H54 (cell line): Measurements from ENCODE around the gene DEPDC1B.
"Not testable (repeated sequence)": the region's sequence is repeated elsewhere in the genome, so short reads cannot be mapped to it uniquely, and the experiment has no call there.

Source experiments
- DNase-seq: peaks from one replicate; pipeline ENCODE4 v3.0.0; 2011; ENCODE audit warnings: low spot score, mixed read lengths; ENCODE audit not compliant: insufficient read length
- FAIRE-seq: peaks from 3 replicates; lab custom pipeline; 2011; peaks lifted over from hg19 to GRCh38; lab: Jason Lieb, UNC
- POLR2A ChIP-seq: IDR thresholded peaks from 2 replicates; pipeline ENCODE4 v1.6.1; 2011; ENCODE audit warnings: low read depth, mild to moderate bottlenecking, low read length

Gene DEPDC1B, protein sequence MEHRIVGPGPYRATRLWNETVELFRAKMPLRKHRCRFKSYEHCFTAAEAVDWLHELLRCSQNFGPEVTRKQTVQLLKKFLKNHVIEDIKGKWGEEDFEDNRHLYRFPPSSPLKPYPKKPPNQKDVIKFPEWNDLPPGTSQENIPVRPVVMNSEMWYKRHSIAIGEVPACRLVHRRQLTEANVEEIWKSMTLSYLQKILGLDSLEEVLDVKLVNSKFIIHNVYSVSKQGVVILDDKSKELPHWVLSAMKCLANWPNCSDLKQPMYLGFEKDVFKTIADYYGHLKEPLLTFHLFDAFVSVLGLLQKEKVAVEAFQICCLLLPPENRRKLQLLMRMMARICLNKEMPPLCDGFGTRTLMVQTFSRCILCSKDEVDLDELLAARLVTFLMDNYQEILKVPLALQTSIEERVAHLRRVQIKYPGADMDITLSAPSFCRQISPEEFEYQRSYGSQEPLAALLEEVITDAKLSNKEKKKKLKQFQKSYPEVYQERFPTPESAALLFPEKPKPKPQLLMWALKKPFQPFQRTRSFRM

DNA sequence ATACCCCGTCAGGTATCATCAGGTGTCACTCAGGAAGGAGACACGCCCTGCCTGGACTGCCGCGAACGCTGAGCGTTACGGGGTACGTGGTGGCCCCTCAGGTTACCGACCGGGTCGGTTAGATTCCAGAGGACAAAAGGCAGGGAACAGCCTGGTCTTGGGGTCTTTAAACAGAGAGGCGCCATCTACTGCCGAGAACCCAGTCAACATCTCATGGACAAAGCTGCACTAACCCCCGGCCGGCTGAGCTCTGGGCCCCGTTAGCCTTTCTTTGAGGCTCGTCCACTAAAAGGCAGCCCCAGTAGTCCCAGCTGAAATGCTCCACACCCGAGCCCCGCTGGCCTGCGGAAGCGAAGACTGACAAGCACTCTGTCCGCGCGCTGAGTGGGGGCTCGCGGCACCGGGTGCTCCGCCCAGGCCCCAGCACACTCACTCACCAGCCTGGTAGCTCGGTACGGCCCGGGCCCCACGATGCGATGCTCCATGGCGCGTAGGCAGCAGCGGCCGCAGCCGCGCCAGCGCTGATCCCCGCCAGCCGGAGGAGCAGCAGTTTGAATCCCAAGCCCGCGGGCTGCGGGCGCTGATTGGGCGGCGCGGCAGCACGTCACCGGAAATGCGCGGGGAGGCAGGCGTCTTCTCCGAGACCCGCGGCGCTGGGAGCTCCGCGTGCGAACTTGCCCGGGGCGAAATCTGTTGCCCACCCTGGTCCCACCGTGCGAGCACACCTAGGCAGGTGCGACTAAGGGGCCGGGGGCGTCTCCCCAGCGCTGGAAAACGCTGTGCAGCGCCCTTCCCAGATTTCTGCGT, at the start of gene DEPDC1B:
DEPDC1B (minus strand) TSS at position 558 of the 807 bp plus-strand sequence; CDS start at position 485, 73 bp downstream.
- TF ChIP-seq POLR2A: peak; percentile 93
- DNase-seq: peak; percentile 85
- FAIRE-seq: peak; percentile 23

- TF ChIP-seq POLR2A: no peak
- DNase-seq (no peak), FAIRE-seq (no peak)
These were observed 44.7 kb upstream of the DEPDC1B start for GRCh38 chr5:60744682-60745081.

GRCh38 chr5:60743511-60744314, 43.7 kb upstream of the DEPDC1B start:
- DNase-seq: no peak
- FAIRE-seq: no peak
- TF ChIP-seq POLR2A: no peak

- no peak for TF ChIP-seq POLR2A
- DNase-seq (no peak), FAIRE-seq (no peak)
These were observed 40.4 kb upstream of the DEPDC1B start for GRCh38 chr5:60740322-60740721.

- FAIRE-seq: no peak
- no peak for TF ChIP-seq POLR2A
- no peak for DNase-seq
These were observed 39.0 kb upstream of the DEPDC1B start for GRCh38 chr5:60738933-60739332.

GRCh38 chr5:60738461-60738860, 38.5 kb upstream of the DEPDC1B start:
- no peak for TF ChIP-seq POLR2A
- FAIRE-seq (no peak), DNase-seq (no peak)

GRCh38 chr5:60730858-60731257, 30.9 kb upstream of the DEPDC1B start:
- not testable (repeated sequence) for DNase-seq, FAIRE-seq

DNA sequence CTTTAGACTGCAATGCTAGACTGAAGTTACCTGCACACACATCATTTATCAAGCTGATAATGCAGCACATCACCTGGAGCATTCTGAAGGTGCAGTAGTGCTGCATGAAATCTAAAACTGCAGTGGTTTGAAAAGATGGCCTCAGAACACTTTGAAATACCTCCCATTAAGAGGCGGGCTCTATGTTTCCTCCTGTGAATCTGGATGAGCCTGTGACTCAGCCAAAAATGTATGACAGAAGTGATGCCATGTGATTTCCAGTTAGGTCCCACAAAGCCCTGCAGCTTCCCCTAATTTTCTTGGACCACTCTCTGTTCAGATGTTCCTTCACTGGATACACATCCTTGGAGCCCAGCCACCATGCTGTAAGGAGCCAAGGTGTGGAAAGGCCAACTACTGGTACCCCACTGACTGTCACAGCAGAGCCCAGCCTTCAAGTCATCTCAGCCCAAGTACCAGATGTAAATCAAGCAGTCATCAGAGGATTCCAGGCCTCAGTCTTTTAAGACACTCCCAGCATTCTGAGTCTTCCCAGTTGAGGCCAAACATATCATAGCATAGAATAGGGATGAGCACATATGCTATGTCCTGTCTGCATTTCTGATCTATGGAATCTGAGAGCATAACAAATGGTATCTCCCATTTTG, 27.2 kb upstream of the DEPDC1B start:
- DNase-seq (peak; percentile 9), FAIRE-seq (no peak)
- no peak for TF ChIP-seq POLR2A

DNA sequence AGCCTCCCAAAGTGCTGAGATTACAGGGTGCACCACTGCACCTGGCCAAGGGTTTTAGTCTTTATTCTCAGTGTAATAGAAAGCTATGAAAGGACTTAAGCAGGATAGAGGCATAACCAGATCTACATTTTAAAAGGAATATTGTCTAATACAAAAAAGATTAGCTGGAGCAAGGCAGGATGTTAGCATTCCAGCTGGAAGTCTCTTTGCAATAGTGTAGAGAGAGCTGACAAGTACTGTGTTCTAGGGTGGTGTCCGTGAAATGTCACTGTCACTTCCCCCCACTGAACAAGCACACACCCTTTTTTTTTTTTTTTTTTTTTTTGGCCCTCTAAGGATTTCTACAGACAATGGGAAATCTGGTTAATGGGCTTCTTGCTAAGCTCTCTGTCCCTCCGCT, 24.2 kb upstream of the DEPDC1B start:
- no peak for FAIRE-seq
- no peak for DNase-seq
- TF ChIP-seq POLR2A: no peak

- no peak for TF ChIP-seq POLR2A
- no peak for DNase-seq
- no peak for FAIRE-seq
These were observed 22.4 kb upstream of the DEPDC1B start for GRCh38 chr5:60722416-60722815.

DNA sequence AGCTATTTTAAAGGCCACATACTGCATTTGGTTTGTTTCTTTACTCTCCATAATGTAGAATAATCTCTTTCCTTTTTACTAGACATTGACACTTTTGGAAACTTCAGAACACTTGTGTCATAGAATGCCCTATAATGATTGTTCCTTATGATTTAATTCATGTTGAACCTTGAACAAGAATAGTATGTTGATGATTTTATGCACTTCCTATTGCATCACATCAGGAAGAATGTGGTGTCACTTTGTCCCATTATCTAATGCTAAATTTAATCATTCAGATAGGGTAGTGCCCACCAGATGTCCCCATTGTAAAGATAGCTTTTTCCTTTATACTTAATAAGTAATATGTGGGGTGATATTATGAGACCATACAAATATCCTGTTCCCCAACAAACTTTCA, 19.4 kb upstream of the DEPDC1B start:
- no peak for FAIRE-seq
- DNase-seq: no peak
- TF ChIP-seq POLR2A: no peak

GRCh38 chr5:60718166-60718892, 18.4 kb upstream of the DEPDC1B start:
- no peak for TF ChIP-seq POLR2A
- DNase-seq (no peak), FAIRE-seq (no peak)

GRCh38 chr5:60715201-60715928, 15.4 kb upstream of the DEPDC1B start:
- not testable (repeated sequence) for FAIRE-seq, DNase-seq
